WTC11 (cell line): Measurements from ENCODE around the gene SND1. TPM values are rescaled to one million over a fixed set of nuclear protein-coding genes. Genes with fewer than 3 reads are reported as not detected.

ENCODE experiments used
- ATAC-seq: fragments of 200-7000 bp; cut with Tn5 transposase; 2 replicates; pipeline ENCODE4 v1.10.0; 2021; ENCODE audit warnings: mild to moderate bottlenecking, moderate library complexity
- CTCF ChIA-PET: fragments of 300-600 bp; sonication (Branson Sonifier 250); formaldehyde crosslinking; loops from one replicate; lab custom pipeline; 2021; ENCODE audit warnings: antibody characterized with exemption; lab: Charles Lee
- POLR2A ChIA-PET: fragments of 350-600 bp; sonication (Branson Sonifier 250); formaldehyde crosslinking; loops from one replicate; lab custom pipeline; 2021; ENCODE audit warnings: antibody characterized with exemption; lab: Charles Lee
- DNase-seq: peaks from one replicate; pipeline ENCODE4 v3.0.0; 2021; ENCODE audit warnings: low spot score
- H3K27ac Mint-ChIP-seq: 2 replicates; pipeline ENCODE4 v1.8.0; 2021; ENCODE audit warnings: mixed read lengths
- H3K27me3 Mint-ChIP-seq: 2 replicates; pipeline ENCODE4 v1.8.0; 2021; ENCODE audit warnings: low read depth, mild to moderate bottlenecking, moderate library complexity, mixed read lengths
- H3K36me3 Mint-ChIP-seq: 2 replicates; pipeline ENCODE4 v1.8.0; 2021; ENCODE audit warnings: mixed read lengths
- H3K4me1 Mint-ChIP-seq: 2 replicates; pipeline ENCODE4 v1.8.0; 2022; ENCODE audit warnings: mixed read lengths
- H3K4me3 Mint-ChIP-seq: 2 replicates; pipeline ENCODE4 v1.8.0; 2021; ENCODE audit warnings: mild to moderate bottlenecking, moderate library complexity, mixed read lengths
- H3K9me3 Mint-ChIP-seq: 2 replicates; pipeline ENCODE4 v1.8.0; 2021; ENCODE audit warnings: mixed read lengths
- ATF1 ChIP-seq: sonication (generic); formaldehyde crosslinking; IDR thresholded peaks from 2 replicates; pipeline ENCODE4 v1.8.1; 2023; ENCODE audit warnings: mild to moderate bottlenecking, moderate library complexity, missing genetic modification reagents
- ELF4 ChIP-seq: sonication (generic); formaldehyde crosslinking; IDR thresholded peaks from 2 replicates; pipeline ENCODE4 v1.8.1; 2022; ENCODE audit warnings: low read depth, mild to moderate bottlenecking, moderate library complexity, missing genetic modification reagents
- FOXP1 ChIP-seq: sonication (generic); formaldehyde crosslinking; IDR thresholded peaks from 2 replicates; pipeline ENCODE4 v1.8.0; 2022; ENCODE audit warnings: missing genetic modification reagents, mild to moderate bottlenecking, moderate library complexity, borderline replicate concordance
- GTF2I ChIP-seq: fragments of 250-450 bp; sonication (Bioruptor Pico); conservative IDR thresholded peaks from 2 replicates; pipeline ENCODE4 v1.4.0; 2021; ENCODE audit warnings: mild to moderate bottlenecking
- JUN ChIP-seq: sonication (generic); formaldehyde crosslinking; IDR thresholded peaks from 2 replicates; pipeline ENCODE4 v1.8.0; 2023; ENCODE audit warnings: mild to moderate bottlenecking, missing genetic modification reagents
- MYBL2 ChIP-seq: sonication (generic); formaldehyde crosslinking; IDR thresholded peaks from 2 replicates; pipeline ENCODE4 v1.8.1; 2023; ENCODE audit warnings: mild to moderate bottlenecking, moderate library complexity, missing genetic modification reagents
- NR1H2 ChIP-seq: sonication (generic); formaldehyde crosslinking; IDR thresholded peaks from 2 replicates; pipeline ENCODE4 v1.9.0; 2021; ENCODE audit warnings: mild to moderate bottlenecking, moderate library complexity, missing genetic modification reagents
- OVOL2 ChIP-seq: fragments of 250-450 bp; sonication (Bioruptor Pico); IDR thresholded peaks from 2 replicates; pipeline ENCODE4 v1.9.0; 2021; ENCODE audit warnings: mild to moderate bottlenecking, borderline replicate concordance
- TEAD4 ChIP-seq: sonication (generic); formaldehyde crosslinking; IDR thresholded peaks from 2 replicates; pipeline ENCODE4 v1.8.0; 2022; ENCODE audit warnings: mild to moderate bottlenecking, missing genetic modification reagents
- ZNF317 ChIP-seq: sonication (generic); formaldehyde crosslinking; IDR thresholded peaks from 2 replicates; pipeline ENCODE4 v1.8.1; 2023; ENCODE audit warnings: low read depth, mild to moderate bottlenecking, moderate library complexity, missing genetic modification reagents, borderline replicate concordance
- total RNA-seq: library from RNA; stranded (reverse); gene quantifications from 3 replicates; pipeline ENCODE4 v1.2.3, GENCODE V29; 2021
- TF ChIP-seq, protein P1 (sequence below): sonication (generic); formaldehyde crosslinking; IDR thresholded peaks from 2 replicates; pipeline ENCODE4 v1.8.1; 2022; ENCODE audit warnings: mild to moderate bottlenecking, moderate library complexity, missing genetic modification reagents
- TF ChIP-seq, protein P2 (sequence below): sonication (generic); formaldehyde crosslinking; conservative IDR thresholded peaks from 2 replicates; pipeline ENCODE4 v1.8.1; 2023; ENCODE audit warnings: mild to moderate bottlenecking, low read depth, missing genetic modification reagents, moderate library complexity
- TF ChIP-seq, protein P3 (sequence below): sonication (generic); formaldehyde crosslinking; IDR thresholded peaks from 2 replicates; pipeline ENCODE4 v1.8.0; 2022; ENCODE audit warnings: mild to moderate bottlenecking, missing genetic modification reagents
- TF ChIP-seq, protein P4 (sequence below): sonication (generic); formaldehyde crosslinking; IDR thresholded peaks from 2 replicates; pipeline ENCODE4 v1.8.1; 2023; ENCODE audit warnings: mild to moderate bottlenecking, missing genetic modification reagents, borderline replicate concordance
- TF ChIP-seq, protein P5 (sequence below): fragments of 250-450 bp; sonication (Bioruptor Pico); conservative IDR thresholded peaks from 2 replicates; pipeline ENCODE4 v1.9.0; 2021; ENCODE audit warnings: mild to moderate bottlenecking
- TF ChIP-seq, protein P6 (sequence below): sonication (generic); formaldehyde crosslinking; IDR thresholded peaks from 2 replicates; pipeline ENCODE4 v1.8.0; 2023; ENCODE audit warnings: mild to moderate bottlenecking, missing genetic modification reagents

SND1 gene
- total RNA-seq, 1 experiment from 2014 or later: 261 TPM

DNA sequence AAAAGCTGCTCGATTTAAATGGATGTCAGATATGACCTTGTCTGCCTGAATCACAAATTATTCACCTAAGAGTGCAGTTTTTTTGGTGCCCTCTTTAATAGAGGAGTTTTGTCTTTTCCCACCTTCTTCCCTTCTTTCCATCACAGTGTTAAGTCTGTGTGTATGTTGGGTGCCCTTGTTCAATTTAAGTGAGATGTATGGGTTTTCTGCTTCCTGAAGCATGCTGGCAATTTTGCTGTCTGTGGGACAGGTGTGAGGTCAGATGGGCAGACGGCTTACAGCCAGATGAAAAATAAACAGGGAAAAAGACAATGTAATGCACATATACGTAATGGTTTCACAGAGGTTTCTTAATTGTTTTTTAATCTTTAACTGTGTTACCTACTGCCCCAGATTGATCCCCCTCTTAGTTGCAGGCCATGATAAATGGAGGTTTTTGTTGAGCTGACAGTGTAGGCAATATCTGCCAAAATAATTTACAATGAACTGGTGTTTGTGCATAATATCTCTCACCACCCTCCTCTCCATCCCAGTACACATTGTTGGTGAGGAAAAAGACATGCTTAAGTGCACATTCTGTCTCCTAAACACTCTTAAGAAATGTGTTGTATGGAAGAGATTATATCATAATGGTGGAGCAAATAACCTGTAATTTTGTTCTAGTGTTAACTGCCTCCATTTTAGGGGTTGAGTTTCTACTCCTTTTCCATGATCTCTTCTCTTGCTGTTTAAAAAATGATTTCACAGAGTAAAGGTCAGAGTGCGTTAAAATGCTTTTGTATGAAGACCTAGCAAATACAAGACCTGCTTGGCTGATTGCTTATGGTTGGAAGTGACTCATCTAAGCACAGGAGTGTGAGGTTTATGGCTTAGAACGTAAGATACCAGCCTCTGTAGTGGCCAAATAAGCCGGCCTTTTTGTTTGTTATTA lies 255.4 kb downstream of the SND1 start:
- Mint-ChIP-seq H3K36me3 (peaks cover 9% of the 10 kb centered on the region; the same call in 1 of the 2 replicates), H3K9me3 (no peaks in the 10 kb centered on the region), H3K4me1 (peaks cover 38% of the 10 kb centered on the region), H3K27me3 (no peaks in the 10 kb centered on the region), H3K27ac (0 out of 2 replicates have a peak overlapping the region, but pooled peaks have one; percentile 22), H3K4me3 (no peak overlapping the region)
- CTCF ChIA-PET: no interaction called here
- TF ChIP-seq GTF2I (CRISPR knock-in tag) (no peak), ZNF317 (CRISPR knock-in tag) (no peak), JUN (CRISPR knock-in tag) (no peak), ELF4 (CRISPR knock-in tag) (no peak), OVOL2 (CRISPR knock-in tag) (no peak), NR1H2 (CRISPR knock-in tag) (no peak)
- TF ChIP-seq, protein P1, sequence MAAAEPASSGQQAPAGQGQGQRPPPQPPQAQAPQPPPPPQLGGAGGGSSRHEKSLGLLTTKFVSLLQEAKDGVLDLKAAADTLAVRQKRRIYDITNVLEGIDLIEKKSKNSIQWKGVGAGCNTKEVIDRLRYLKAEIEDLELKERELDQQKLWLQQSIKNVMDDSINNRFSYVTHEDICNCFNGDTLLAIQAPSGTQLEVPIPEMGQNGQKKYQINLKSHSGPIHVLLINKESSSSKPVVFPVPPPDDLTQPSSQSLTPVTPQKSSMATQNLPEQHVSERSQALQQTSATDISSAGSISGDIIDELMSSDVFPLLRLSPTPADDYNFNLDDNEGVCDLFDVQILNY (CRISPR knock-in tag): no peak
- TF ChIP-seq, protein P2, sequence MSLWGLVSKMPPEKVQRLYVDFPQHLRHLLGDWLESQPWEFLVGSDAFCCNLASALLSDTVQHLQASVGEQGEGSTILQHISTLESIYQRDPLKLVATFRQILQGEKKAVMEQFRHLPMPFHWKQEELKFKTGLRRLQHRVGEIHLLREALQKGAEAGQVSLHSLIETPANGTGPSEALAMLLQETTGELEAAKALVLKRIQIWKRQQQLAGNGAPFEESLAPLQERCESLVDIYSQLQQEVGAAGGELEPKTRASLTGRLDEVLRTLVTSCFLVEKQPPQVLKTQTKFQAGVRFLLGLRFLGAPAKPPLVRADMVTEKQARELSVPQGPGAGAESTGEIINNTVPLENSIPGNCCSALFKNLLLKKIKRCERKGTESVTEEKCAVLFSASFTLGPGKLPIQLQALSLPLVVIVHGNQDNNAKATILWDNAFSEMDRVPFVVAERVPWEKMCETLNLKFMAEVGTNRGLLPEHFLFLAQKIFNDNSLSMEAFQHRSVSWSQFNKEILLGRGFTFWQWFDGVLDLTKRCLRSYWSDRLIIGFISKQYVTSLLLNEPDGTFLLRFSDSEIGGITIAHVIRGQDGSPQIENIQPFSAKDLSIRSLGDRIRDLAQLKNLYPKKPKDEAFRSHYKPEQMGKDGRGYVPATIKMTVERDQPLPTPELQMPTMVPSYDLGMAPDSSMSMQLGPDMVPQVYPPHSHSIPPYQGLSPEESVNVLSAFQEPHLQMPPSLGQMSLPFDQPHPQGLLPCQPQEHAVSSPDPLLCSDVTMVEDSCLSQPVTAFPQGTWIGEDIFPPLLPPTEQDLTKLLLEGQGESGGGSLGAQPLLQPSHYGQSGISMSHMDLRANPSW (CRISPR knock-in tag): no peak
- ATAC-seq (no peak), DNase-seq (no peak)
- POLR2A ChIA-PET: no interaction called here

DNA sequence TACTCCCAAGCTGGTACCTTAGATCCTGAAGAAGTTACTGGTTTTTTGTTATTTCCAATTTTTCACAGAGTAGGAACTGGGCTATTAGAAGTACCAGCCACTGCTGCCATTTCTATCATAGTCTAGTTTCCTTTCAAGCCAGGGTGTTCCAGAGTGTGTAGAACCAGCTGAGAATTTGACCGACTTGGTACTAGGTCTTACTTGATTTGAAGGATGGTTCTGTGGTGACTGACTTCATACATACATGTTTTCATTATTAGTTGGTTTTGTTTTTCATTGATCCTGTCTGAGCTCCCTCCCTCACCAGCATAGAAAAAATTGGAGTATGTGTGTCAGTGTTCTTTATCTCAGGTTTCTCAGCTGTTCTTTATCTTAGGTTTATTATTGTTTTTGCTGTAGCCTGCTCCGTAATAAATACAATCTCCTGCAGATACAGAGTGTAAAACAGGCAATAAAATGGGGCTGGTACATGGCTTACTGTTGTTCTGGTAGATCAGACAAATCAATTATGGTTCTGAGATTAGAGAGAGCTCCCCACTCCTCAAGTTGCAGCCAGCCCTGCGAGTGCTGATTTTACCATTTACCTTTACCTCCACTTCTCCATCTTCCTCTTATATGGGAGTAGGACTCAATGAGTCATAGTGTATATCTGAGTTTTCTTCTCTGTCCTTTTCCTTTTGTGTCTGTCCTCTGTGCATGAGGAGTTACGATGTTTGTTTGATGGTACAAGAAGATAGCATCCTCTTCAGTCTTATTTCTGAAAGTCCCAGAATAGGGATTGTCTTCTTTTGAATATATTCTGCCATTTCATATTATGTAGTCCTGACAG lies 256.6 kb downstream of the SND1 start:
- no peaks in the 10 kb centered on the region for H3K27me3 Mint-ChIP-seq
- ATAC-seq (no peak), DNase-seq (no peak)
- no peaks in the 10 kb centered on the region for H3K9me3 Mint-ChIP-seq
- H3K4me1 Mint-ChIP-seq: peaks cover 33% of the 10 kb centered on the region
- peaks cover 9% of the 10 kb centered on the region; the same call in 1 of the 2 replicates for H3K36me3 Mint-ChIP-seq
- no peak overlapping the region for H3K27ac Mint-ChIP-seq
- POLR2A ChIA-PET: interaction anchor here (0.7 kb wide), 1 partner anchor 192 kb away, joined by 5 read pairs; no protein-coding TSS in a partner anchor
- CTCF ChIA-PET: no interaction called here
- H3K4me3 Mint-ChIP-seq: no peak overlapping the region
- TF ChIP-seq, protein P3, sequence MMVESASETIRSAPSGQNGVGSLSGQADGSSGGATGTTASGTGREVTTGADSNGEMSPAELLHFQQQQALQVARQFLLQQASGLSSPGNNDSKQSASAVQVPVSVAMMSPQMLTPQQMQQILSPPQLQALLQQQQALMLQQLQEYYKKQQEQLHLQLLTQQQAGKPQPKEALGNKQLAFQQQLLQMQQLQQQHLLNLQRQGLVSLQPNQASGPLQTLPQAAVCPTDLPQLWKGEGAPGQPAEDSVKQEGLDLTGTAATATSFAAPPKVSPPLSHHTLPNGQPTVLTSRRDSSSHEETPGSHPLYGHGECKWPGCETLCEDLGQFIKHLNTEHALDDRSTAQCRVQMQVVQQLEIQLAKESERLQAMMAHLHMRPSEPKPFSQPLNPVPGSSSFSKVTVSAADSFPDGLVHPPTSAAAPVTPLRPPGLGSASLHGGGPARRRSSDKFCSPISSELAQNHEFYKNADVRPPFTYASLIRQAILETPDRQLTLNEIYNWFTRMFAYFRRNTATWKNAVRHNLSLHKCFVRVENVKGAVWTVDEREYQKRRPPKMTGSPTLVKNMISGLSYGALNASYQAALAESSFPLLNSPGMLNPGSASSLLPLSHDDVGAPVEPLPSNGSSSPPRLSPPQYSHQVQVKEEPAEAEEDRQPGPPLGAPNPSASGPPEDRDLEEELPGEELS (CRISPR knock-in tag): no peak
- TF ChIP-seq, protein P4, sequence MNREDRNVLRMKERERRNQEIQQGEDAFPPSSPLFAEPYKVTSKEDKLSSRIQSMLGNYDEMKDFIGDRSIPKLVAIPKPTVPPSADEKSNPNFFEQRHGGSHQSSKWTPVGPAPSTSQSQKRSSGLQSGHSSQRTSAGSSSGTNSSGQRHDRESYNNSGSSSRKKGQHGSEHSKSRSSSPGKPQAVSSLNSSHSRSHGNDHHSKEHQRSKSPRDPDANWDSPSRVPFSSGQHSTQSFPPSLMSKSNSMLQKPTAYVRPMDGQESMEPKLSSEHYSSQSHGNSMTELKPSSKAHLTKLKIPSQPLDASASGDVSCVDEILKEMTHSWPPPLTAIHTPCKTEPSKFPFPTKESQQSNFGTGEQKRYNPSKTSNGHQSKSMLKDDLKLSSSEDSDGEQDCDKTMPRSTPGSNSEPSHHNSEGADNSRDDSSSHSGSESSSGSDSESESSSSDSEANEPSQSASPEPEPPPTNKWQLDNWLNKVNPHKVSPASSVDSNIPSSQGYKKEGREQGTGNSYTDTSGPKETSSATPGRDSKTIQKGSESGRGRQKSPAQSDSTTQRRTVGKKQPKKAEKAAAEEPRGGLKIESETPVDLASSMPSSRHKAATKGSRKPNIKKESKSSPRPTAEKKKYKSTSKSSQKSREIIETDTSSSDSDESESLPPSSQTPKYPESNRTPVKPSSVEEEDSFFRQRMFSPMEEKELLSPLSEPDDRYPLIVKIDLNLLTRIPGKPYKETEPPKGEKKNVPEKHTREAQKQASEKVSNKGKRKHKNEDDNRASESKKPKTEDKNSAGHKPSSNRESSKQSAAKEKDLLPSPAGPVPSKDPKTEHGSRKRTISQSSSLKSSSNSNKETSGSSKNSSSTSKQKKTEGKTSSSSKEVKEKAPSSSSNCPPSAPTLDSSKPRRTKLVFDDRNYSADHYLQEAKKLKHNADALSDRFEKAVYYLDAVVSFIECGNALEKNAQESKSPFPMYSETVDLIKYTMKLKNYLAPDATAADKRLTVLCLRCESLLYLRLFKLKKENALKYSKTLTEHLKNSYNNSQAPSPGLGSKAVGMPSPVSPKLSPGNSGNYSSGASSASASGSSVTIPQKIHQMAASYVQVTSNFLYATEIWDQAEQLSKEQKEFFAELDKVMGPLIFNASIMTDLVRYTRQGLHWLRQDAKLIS (CRISPR knock-in tag): no peak
- TF ChIP-seq GTF2I (CRISPR knock-in tag): no peak
- TF ChIP-seq TEAD4: no peak
- TF ChIP-seq, protein P5, sequence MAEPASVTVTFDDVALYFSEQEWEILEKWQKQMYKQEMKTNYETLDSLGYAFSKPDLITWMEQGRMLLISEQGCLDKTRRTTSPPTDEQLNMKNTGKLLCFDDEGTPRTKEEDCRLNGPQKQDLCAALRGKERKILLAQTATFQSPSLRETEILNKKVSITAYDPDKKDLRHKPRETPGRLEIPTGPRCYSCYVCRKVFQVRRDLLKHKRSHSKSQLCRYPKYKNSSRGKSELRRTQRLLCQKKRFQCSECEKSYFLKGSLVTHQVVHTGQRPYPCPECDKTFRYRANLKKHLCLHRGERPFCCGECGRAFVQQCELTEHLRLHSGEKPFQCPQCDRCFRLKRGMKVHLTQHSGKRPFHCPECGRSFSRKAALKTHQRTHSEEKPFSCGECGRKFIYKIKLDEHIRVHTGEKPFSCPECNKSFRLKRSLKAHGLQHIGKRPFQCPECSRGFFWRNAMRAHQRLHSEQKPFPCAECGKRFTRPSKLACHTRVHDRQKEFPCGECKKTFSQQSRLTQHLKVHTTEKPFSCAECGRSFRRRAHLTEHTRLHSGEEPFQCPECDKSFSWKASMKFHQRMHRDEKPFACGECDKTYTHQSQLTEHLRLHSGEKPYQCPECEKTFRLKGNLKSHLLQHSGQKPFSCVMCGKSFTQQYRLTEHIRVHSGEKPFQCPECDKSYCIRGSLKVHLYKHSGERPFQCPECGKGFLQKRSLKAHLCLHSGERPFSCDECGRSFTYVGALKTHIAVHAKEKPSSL (CRISPR knock-in tag): no peak
- no peak for TF ChIP-seq FOXP1 (CRISPR knock-in tag)
- TF ChIP-seq, protein P6, sequence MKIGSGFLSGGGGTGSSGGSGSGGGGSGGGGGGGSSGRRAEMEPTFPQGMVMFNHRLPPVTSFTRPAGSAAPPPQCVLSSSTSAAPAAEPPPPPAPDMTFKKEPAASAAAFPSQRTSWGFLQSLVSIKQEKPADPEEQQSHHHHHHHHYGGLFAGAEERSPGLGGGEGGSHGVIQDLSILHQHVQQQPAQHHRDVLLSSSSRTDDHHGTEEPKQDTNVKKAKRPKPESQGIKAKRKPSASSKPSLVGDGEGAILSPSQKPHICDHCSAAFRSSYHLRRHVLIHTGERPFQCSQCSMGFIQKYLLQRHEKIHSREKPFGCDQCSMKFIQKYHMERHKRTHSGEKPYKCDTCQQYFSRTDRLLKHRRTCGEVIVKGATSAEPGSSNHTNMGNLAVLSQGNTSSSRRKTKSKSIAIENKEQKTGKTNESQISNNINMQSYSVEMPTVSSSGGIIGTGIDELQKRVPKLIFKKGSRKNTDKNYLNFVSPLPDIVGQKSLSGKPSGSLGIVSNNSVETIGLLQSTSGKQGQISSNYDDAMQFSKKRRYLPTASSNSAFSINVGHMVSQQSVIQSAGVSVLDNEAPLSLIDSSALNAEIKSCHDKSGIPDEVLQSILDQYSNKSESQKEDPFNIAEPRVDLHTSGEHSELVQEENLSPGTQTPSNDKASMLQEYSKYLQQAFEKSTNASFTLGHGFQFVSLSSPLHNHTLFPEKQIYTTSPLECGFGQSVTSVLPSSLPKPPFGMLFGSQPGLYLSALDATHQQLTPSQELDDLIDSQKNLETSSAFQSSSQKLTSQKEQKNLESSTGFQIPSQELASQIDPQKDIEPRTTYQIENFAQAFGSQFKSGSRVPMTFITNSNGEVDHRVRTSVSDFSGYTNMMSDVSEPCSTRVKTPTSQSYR (CRISPR knock-in tag): no peak
- no peak for TF ChIP-seq MYBL2
- TF ChIP-seq ATF1 (CRISPR knock-in tag): no peak
